Measurements from ENCODE around the gene A2ML1.
"Not testable (repeated sequence)": the region's sequence is repeated elsewhere in the genome, so short reads cannot be mapped to it uniquely, and the experiment has no call there.

The A2ML1 gene

GRCh38 chr12:8855891-8856290 is 33.5 kb downstream of the A2ML1 start:
- DNase-seq (ENCODE audit: low read depth in 2 of 2) = no peak

GRCh38 chr12:8859448-8859847 is 37.0 kb downstream of the A2ML1 start:
- DNase-seq (ENCODE audit: low read depth in 2 of 2) = not testable (repeated sequence)

GRCh38 chr12:8860165-8860961 is 37.9 kb downstream of the A2ML1 start:
- DNase-seq (ENCODE audit: low read depth in 2 of 2) = peak in 1 of 2 donors; percentile 3

- DNase-seq (ENCODE audit: low read depth in 2 of 2) = no peak
Measured at GRCh38 chr12:8866429-8866828, 44.0 kb downstream of the A2ML1 start.

GRCh38 chr12:8867009-8867408 is 44.6 kb downstream of the A2ML1 start:
- DNase-seq (ENCODE audit: low read depth in 2 of 2) = no peak

DNA sequence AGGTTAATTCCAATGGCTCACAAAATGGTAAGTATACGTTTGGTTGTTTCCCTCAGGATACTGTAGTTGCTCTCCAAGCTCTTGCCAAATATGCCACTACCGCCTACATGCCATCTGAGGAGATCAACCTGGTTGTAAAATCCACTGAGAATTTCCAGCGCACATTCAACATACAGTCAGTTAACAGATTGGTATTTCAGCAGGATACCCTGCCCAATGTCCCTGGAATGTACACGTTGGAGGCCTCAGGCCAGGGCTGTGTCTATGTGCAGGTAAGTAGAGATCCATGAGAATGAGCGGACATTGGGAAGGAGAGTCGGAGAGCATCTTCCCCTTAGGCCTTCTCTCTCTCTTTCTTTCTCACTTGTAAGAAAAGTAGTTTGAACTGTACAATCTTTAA is 45.4 kb downstream of the A2ML1 start:
- DNase-seq (ENCODE audit: low read depth in 2 of 2) = no peak

DNA sequence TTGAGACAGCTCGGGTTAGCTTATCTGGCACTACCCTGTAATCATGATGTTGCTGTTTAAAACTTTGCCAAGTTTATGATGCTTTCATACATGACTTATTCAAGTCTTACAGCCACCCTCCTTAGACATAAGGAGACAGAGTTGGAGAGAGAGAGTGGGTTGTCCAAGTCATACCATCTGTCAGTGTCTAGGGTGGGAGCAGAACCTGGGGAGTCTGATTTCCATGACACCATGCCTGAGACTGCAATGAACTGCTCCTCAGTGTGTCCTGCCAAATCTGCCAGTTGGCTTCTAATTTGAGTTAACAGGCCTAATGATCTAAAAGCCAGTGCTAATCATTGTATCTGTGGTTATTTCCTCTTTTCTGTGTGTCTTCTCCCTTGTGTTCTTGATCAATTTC is 48.2 kb downstream of the A2ML1 start:
- DNase-seq (ENCODE audit: low read depth in 2 of 2) = no peak

DNA sequence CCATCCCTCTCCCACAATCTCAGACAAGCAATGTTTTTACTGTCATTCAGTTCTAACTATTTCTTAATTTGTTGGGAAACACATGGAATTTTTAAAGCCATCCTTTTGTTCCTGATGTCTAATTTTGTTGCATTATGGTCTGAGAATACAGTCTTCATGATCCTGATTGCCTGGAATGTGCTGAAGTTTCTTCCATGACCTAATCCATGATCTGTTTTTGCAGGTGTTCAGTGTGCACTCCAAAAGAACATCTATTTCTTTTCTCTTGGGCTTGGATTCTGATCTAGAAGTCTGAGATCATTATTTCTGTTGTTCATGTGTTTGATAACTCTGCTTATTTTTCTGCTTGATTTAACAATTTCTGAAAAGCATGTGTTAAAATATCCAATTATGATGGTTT is 48.6 kb downstream of the A2ML1 start:
- no peak for DNase-seq (ENCODE audit: low read depth in 2 of 2)

DNA sequence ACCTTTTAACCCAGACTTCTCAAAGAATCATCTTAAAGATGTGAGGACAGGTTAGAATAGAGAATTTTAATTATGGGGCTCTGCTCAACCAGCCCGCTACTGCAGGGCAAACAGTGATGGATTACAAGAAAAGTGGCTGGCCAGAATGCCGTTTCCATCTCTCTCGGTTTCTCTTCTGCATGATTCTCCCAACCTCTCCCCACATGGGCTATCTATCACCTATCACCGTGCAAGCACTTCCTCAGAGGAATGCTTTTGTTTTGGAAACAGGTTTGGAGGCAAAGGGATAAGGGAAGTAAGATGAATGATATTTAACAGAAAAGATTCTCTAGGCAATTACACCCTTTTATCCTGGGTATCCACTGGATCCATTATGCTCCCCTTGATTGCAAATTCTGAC is 54.5 kb downstream of the A2ML1 start:
- DNase-seq (ENCODE audit: low read depth in 2 of 2) = no peak

DNA sequence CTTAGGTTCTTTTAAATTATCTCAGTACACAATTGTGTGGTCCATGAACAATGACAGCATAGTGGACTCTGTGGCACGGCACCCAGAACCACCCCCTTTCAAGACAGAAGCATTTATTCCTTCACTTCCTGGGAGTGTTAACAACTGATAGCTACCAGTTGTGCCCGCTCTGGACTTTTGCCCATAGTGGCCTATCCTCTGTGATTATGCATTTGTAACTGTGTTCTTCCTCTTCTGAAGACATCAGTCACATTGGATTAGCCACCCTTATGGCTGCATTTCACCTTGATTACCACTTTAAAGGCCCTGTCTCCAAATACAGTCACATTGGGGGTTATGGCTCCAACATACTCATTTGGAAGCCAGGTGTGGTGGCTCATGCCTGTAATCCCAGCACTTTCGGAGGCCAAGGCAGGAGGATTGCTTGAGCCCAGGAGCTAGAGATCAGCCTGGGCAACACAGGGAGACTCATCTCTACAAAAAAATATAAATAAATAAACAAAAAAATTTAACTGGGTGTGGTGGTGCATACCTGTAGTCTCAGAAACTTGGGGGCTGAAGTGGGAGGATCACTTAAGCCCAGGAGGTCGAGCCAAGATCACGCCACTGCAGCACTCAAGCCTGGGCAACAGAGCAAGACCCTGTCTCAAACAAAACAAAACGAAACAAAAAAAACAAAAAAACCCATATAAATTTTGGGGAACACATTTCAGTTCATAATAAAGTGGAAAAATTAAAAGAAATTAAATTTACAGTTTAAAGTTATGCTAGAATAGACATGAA is 64.3 kb downstream of the A2ML1 start:
- no peak for DNase-seq (ENCODE audit: low read depth in 2 of 2)

DNA sequence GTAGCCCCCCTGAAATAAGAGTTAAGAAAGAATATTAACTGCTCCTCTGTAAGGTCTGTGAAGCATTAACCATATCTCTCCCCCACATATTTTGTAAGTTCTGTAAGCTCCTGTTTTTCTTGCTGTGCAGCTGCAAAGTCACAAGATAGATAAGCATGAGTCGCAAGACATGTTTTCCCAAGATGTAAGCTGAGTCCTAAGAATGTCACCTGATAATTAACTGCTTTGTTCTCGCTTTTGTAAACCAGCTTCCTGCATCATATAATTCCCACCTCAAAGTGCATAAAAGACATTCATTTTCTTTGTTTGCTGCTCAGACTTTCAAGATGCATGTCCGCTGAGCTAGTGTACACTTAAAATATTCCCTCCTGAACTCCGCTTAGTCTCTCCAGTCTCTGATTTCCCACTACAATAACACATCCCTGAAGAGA is 64.9 kb downstream of the A2ML1 start:
- DNase-seq (ENCODE audit: low read depth in 2 of 2) = no peak

DNA sequence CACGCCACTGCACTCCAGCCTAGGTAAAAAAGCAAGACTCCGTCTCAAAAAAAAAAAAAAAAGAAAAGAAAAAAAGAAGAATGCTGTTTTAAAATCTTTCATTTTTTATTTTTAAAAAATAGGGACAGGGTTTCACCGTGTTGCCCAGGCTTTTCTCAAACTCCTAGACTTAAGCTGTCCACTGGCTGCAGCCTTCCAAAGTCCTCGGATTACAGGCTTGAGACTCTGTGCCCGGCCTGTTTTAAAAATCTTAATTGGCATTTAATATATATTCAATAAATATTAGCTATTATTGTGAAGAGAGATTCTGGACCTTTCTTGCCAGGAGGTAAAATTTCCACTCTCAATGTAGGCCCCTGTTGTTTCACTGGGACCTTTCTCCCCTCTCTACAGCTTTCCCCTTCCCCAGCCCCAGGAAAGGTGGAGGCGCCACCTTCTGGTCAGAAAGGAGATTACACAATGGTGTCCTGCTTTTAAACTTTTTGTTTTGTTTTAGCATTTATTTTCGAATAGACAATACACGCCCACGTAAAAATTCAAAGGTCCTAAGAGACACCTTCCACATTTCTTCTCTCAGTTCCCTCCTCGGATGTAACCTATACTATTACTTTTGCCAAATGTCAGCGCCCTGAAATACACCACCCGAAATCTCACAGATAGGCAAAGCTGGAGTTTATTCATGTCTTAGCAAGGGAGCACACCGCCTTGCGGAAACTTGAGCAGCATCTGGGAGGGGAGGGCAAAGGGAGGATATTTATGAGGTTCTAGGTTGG is 68.1 kb downstream of the A2ML1 start:
- DNase-seq (ENCODE audit: low read depth in 2 of 2) = peak; percentile 9 to 20

DNA sequence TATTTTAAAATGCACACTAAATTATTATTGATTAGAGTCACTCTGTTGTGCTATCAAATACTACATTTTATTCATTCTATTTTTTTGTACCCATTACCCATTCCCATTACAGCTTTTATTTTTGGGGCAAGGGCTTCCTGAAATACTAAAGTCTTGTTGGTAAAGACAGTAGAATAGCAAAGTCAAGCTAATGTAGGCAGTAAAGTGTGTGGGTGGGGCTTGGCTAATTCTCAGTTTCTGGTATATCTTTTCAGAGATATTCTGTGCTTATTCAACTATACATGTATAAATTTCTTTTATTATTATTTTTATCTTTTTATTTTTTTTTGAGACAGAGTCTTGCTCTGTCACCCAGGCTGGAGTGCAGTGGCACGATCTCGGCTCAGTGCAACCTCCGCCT is 69.6 kb downstream of the A2ML1 start:
- DNase-seq (ENCODE audit: low read depth in 2 of 2) = no peak

GRCh38 chr12:8894378-8894777 is 72.0 kb downstream of the A2ML1 start:
- DNase-seq (ENCODE audit: low read depth in 2 of 2) = no peak

DNA sequence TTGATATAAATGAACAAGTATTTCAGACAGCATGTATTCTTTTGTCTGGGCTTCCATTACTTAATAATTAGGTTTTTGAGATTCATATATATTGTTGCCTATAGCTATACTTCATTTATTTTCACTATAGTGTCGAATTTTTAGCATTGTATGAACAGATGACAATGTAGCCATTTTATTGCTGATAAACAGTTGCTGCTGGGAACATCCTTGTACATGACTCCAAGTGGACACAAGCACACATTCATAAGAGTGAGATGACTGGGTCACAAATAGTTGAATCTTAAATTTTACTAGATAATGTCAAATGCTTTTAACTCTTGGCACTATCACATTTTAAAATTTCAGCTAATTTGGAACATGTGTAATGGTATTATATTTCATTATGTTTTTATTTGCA is 72.6 kb downstream of the A2ML1 start:
- DNase-seq (ENCODE audit: low read depth in 2 of 2) = no peak

GRCh38 chr12:8897081-8897480 is 74.7 kb downstream of the A2ML1 start:
- DNase-seq (ENCODE audit: low read depth in 2 of 2) = no peak

DNA sequence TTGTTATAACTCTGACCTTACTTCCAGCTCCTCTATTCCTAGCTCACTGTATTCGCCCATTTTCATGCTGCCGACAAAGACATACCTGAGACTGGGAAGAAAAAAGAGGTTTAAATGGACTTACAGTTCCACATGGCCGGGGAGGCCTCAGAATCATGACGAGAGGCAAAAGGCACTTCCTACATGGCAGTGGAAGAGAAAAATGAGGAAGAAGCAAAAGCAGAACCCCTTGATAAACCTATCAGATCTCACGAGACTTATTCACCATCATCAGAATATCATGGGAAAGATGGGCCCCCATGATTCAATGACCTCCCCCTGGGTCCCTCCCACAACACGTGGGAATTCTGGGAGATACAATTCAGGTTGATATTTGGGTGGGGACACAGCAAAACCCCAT is 77.4 kb downstream of the A2ML1 start:
- no peak for DNase-seq (ENCODE audit: low read depth in 2 of 2)

DNA sequence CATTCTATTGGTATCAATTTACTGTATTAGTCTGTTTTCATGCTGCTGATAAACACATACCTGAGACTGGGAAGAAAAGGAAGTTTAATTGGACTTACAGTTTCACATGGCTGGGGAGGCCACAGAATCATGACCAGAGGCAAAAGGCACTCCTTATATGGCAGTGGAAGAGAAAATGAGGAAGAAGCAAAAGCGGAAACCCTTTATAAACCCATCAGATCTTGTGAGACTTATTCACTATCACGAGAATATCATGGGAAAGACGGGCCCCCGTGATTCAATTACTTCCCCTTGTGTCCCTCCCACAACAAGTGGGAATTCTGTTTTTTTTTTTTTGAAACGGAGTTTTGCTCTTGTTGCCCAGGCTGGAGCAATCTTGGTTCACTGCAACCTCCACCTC is 80.3 kb downstream of the A2ML1 start:
- DNase-seq (ENCODE audit: low read depth in 2 of 2) = not testable (repeated sequence)

GRCh38 chr12:8903646-8904045 is 81.2 kb downstream of the A2ML1 start:
- DNase-seq (ENCODE audit: low read depth in 2 of 2) = no peak

- DNase-seq (ENCODE audit: low read depth in 2 of 2) = no peak
Measured at GRCh38 chr12:8904665-8905064, 82.2 kb downstream of the A2ML1 start.

GRCh38 chr12:8905546-8905945 is 83.1 kb downstream of the A2ML1 start:
- no peak for DNase-seq (ENCODE audit: low read depth in 2 of 2)

Data from stimulated activated CD8-positive, alpha-beta memory T cell treated with anti-CD3 and anti-CD28 coated beads, Interleukin-15, amount 100 ng/mL, for 48 hours (primary cell).